HG03097 (cell line): Measurements from ENCODE around the gene SPATA19.

Experiments
- ATAC-seq: cut with Tn5 transposase; IDR thresholded peaks from one replicate; pipeline ENCODE4 v1.9.1; 2021; ENCODE audit not compliant: unreplicated experiment, low FRiP score

SPATA19 gene

GRCh38 chr11:133793271-133794035 is 51.9 kb downstream of the SPATA19 start:
- no peak for ATAC-seq

GRCh38 chr11:133790995-133791394 is 54.3 kb downstream of the SPATA19 start:
- no peak for ATAC-seq
